NCI-H1048 (cell line): Measurements from ENCODE around the gene ABCB1.

Experiments used
- DNase-seq: peaks from one replicate; lab custom pipeline; 2025; lab: John Stamatoyannopoulos, UW

Gene ABCB1

GRCh38 chr7:87600130-87601124 is at the start of gene ABCB1:
TSS of gene ABCB1 (minus strand) at chr7:87600884. CDS start at chr7:87600184, 700 bp downstream.
- DNase-seq: no peak

- no peak for DNase-seq
Measured at GRCh38 chr7:87648316-87648715, 47.6 kb upstream of the ABCB1 start.

GRCh38 chr7:87645446-87645845 is 44.8 kb upstream of the ABCB1 start:
- DNase-seq: no peak

- DNase-seq: no peak
Measured at GRCh38 chr7:87635921-87636320, 35.2 kb upstream of the ABCB1 start.

- no peak for DNase-seq
Measured at GRCh38 chr7:87628780-87629569, 28.3 kb upstream of the ABCB1 start.

GRCh38 chr7:87627634-87627994 is 26.9 kb upstream of the ABCB1 start:
- no peak for DNase-seq

- DNase-seq: no peak
Measured at GRCh38 chr7:87625101-87625500, 24.4 kb upstream of the ABCB1 start.

- DNase-seq: no peak
Measured at GRCh38 chr7:87624628-87625027, 23.9 kb upstream of the ABCB1 start.

GRCh38 chr7:87615197-87615596 is 14.5 kb upstream of the ABCB1 start:
- DNase-seq: no peak

- DNase-seq: no peak
Measured at GRCh38 chr7:87609916-87610315, 9.2 kb upstream of the ABCB1 start.

GRCh38 chr7:87608431-87608830 is 7.7 kb upstream of the ABCB1 start:
- DNase-seq: no peak

- DNase-seq: no peak
Measured at GRCh38 chr7:87604264-87604663, 3.6 kb upstream of the ABCB1 start.

- no peak for DNase-seq
Measured at GRCh38 chr7:87599336-87599735, 1.3 kb downstream of the ABCB1 start.

- no peak for DNase-seq
Measured at GRCh38 chr7:87598234-87599009, 2.3 kb downstream of the ABCB1 start.

- DNase-seq: no peak
Measured at GRCh38 chr7:87596696-87597095, 4.0 kb downstream of the ABCB1 start.

GRCh38 chr7:87596136-87596535 is 4.5 kb downstream of the ABCB1 start:
- no peak for DNase-seq

GRCh38 chr7:87592300-87592699 is 8.4 kb downstream of the ABCB1 start:
- DNase-seq: no peak

GRCh38 chr7:87591211-87591610 is 9.5 kb downstream of the ABCB1 start:
- no peak for DNase-seq

GRCh38 chr7:87590578-87590977 is 10.1 kb downstream of the ABCB1 start:
- no peak for DNase-seq

GRCh38 chr7:87589631-87590030 is 11.1 kb downstream of the ABCB1 start:
- DNase-seq: no peak

- no peak for DNase-seq
Measured at GRCh38 chr7:87581723-87582122, 19.0 kb downstream of the ABCB1 start.

- no peak for DNase-seq
Measured at GRCh38 chr7:87580636-87581035, 20.0 kb downstream of the ABCB1 start.
